Panc1 (cell line): ENCODE data around the gene ZNF549. TPM values are rescaled to one million over a fixed set of nuclear protein-coding genes. Genes with fewer than 3 reads are reported as not detected.

Experiments
- ATAC-seq: fragments of 200-7000 bp; cut with Tn5 transposase; 2 replicates; pipeline ENCODE4 v1.9.1; 2020; ENCODE audit warnings: mild to moderate bottlenecking, moderate library complexity
- BruUV-seq: library from RNA; stranded (reverse); fragments of 400-500 nt; replicated peaks from 2 replicates; lab custom pipeline; 2021; lab: Mats Ljungman, UMichigan
- CTCF ChIA-PET: fragments of 300-600 bp; sonication (Branson Sonifier 250); formaldehyde crosslinking; loops from one replicate; lab custom pipeline; 2022; ENCODE audit warnings: antibody characterized with exemption; lab: Charles Lee
- POLR2A ChIA-PET: fragments of 300-600 bp; sonication (Branson Sonifier 250); formaldehyde crosslinking; loops from one replicate; lab custom pipeline; 2022; ENCODE audit warnings: antibody characterized with exemption; lab: Charles Lee
- DNase-seq: peaks from one replicate; pipeline ENCODE4 v3.0.0-alpha.2; 2010; ENCODE audit warnings: low read depth, low spot score
- H3K27ac ChIP-seq: 2 replicates; pipeline ENCODE4 v1.5.1; 2011; ENCODE audit warnings: mild to moderate bottlenecking, low read length, inconsistent platforms
- H3K27me3 ChIP-seq: fragments of 200-500 bp; sonication (Bioruptor generic); 2 replicates; pipeline ENCODE4 v1.6.0; 2014; ENCODE audit warnings: low read length, inconsistent platforms; ENCODE audit not compliant: control insufficient read depth, insufficient read depth
- H3K36me3 ChIP-seq: fragments of 200-500 bp; sonication (Bioruptor generic); 2 replicates; pipeline ENCODE4 v1.5.1; 2014; ENCODE audit warnings: inconsistent platforms, mild to moderate bottlenecking, low read length, moderate library complexity; ENCODE audit not compliant: control insufficient read depth, insufficient read depth
- H3K4me1 ChIP-seq: 2 replicates; pipeline ENCODE4 v1.5.1; 2011; ENCODE audit warnings: inconsistent platforms, mild to moderate bottlenecking, low read length, moderate library complexity; ENCODE audit not compliant: control insufficient read depth, insufficient read depth
- H3K4me3 ChIP-seq, 2 experiments: 2 replicates each; pipeline ENCODE4 v1.5.1; 2011 to 2012; ENCODE audit warnings: low read depth in 2 of 2, low read length in 2 of 2, mild to moderate bottlenecking in 2 of 2, inconsistent platforms in 1 of 2, moderate library complexity in 1 of 2
- H3K9me3 ChIP-seq: fragments of 200-500 bp; sonication (Bioruptor generic); 2 replicates; pipeline ENCODE4 v1.5.1; 2014; ENCODE audit warnings: low read depth, mild to moderate bottlenecking, inconsistent platforms, low read length, moderate library complexity; ENCODE audit not compliant: control insufficient read depth, insufficient read depth
- CTCF ChIP-seq: fragments of 450-650 bp; IDR thresholded peaks from 2 replicates; pipeline ENCODE4 v1.5.1; 2017; ENCODE audit warnings: mild to moderate bottlenecking
- POLR2AphosphoS5 ChIP-seq: IDR thresholded peaks from 2 replicates; pipeline ENCODE4 v1.6.1; 2012; ENCODE audit warnings: mild to moderate bottlenecking, low read depth, low read length, moderate library complexity
- SIN3A ChIP-seq: IDR thresholded peaks from 2 replicates; pipeline ENCODE4 v1.6.1; 2012; ENCODE audit warnings: low read depth, mild to moderate bottlenecking, low read length, moderate library complexity, borderline replicate concordance; ENCODE audit not compliant: insufficient read depth
- TCF7L2 ChIP-seq: IDR thresholded peaks from 2 replicates; pipeline ENCODE4 v1.6.1; 2011; ENCODE audit warnings: mild to moderate bottlenecking, low read depth, low read length, inconsistent platforms
- in situ Hi-C: cut with HindIII; loops from 2 replicates; pipeline ENCODE4 v1.10.0; 2016; ENCODE audit warnings: low sequenced_read_pairs, low pct_unique_long_range_greater_than_20kb
- intact Hi-C: fragments of 100-400 bp; cut with micrococcal nuclease; formaldehyde crosslinking; loops from one replicate; pipeline ENCODE4 v1.10.0; 2022; ENCODE audit not compliant: unreplicated experiment
- total RNA-seq: library from RNA; stranded (reverse); gene quantifications from one replicate; pipeline ENCODE4 v1.2.1, GENCODE V29; 2021; ENCODE audit not compliant: unreplicated experiment
- TF ChIP-seq, protein P1 (sequence below), 2 experiments: IDR thresholded peaks; 2 replicates each; pipeline ENCODE4 v1.6.1; 2011 to 2012; ENCODE audit warnings: low read depth in 2 of 2, control low read depth in 1 of 2, low read length in 1 of 2, mild to moderate bottlenecking in 1 of 2, moderate library complexity in 1 of 2; ENCODE audit not compliant: insufficient read depth in 1 of 2

The ZNF549 gene
- total RNA-seq, 1 experiment from 2014 or later: not detected

- ATAC-seq (no peak), DNase-seq (no peak)
- ChIA-PET CTCF (interaction anchor here (0.6 kb wide), 1 partner anchor 113 kb away, joined by 3 read pairs; no protein-coding TSS in a partner anchor), POLR2A (interaction anchor here (0.6 kb wide), 1 partner anchor 15 kb away, joined by 3 read pairs; no protein-coding TSS in a partner anchor)
- BruUV-seq: no TSS peak
- Histone ChIP-seq H3K4me3 (no peak overlapping the region), H3K27me3 (no peaks in the 10 kb centered on the region), H3K36me3 (peaks cover 2% of the 10 kb centered on the region; the same call in 1 of the 2 replicates), H3K27ac (no peak overlapping the region), H3K9me3 (peaks cover 75% of the 10 kb centered on the region), H3K4me1 (no peaks in the 10 kb centered on the region)
- TF ChIP-seq SIN3A: no peak
- in situ Hi-C loops (no loop called here), intact Hi-C loops (no loop called here)
Measured at GRCh38 chr19:57511484-57511883, 15.7 kb upstream of the ZNF549 start.

DNA sequence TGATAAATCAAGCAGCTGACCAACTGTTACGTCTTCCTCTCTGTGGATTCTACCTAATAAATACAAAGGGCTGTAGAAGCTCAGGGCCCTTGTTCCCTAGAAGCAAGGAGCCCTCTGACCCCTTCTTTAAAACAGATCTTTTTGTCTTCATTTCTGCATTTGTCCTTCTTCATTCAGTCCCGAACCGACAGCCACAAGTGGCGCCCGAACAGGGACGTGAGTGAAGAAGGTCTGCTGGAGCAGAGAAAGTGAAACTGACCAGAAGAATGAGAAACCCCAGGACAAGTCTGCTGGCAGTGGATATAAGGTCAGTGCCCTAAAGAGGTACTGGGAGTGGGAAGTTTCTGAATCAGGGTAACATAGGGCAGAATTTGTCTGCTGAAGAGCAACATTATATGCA lies 14.3 kb upstream of the ZNF549 start:
- no peak for DNase-seq
- in situ Hi-C loops: no loop called here
- ChIA-PET CTCF (no interaction called here), POLR2A (no interaction called here)
- no peaks in the 10 kb centered on the region for H3K4me1 ChIP-seq
- no peak overlapping the region for H3K4me3 ChIP-seq
- intact Hi-C loops: no loop called here
- ATAC-seq: no peak
- no peaks in the 10 kb centered on the region for H3K36me3 ChIP-seq
- BruUV-seq: no TSS peak
- TF ChIP-seq TCF7L2 (no peak), POLR2AphosphoS5 (no peak), CTCF (no peak), SIN3A (no peak)
- TF ChIP-seq, protein P1, sequence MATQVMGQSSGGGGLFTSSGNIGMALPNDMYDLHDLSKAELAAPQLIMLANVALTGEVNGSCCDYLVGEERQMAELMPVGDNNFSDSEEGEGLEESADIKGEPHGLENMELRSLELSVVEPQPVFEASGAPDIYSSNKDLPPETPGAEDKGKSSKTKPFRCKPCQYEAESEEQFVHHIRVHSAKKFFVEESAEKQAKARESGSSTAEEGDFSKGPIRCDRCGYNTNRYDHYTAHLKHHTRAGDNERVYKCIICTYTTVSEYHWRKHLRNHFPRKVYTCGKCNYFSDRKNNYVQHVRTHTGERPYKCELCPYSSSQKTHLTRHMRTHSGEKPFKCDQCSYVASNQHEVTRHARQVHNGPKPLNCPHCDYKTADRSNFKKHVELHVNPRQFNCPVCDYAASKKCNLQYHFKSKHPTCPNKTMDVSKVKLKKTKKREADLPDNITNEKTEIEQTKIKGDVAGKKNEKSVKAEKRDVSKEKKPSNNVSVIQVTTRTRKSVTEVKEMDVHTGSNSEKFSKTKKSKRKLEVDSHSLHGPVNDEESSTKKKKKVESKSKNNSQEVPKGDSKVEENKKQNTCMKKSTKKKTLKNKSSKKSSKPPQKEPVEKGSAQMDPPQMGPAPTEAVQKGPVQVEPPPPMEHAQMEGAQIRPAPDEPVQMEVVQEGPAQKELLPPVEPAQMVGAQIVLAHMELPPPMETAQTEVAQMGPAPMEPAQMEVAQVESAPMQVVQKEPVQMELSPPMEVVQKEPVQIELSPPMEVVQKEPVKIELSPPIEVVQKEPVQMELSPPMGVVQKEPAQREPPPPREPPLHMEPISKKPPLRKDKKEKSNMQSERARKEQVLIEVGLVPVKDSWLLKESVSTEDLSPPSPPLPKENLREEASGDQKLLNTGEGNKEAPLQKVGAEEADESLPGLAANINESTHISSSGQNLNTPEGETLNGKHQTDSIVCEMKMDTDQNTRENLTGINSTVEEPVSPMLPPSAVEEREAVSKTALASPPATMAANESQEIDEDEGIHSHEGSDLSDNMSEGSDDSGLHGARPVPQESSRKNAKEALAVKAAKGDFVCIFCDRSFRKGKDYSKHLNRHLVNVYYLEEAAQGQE (IDR thresholded peaks at IDR 0.05; ENCODE audit: insufficient read depth in 1 of 2, low read depth in 2 of 2, low read length in 1 of 2): no peak
- peaks cover 66% of the 10 kb centered on the region for H3K9me3 ChIP-seq
- H3K27me3 ChIP-seq: no peaks in the 10 kb centered on the region
- H3K27ac ChIP-seq: no peak overlapping the region

GRCh38 chr19:57515255-57515654 lies 11.9 kb upstream of the ZNF549 start:
- in situ Hi-C loops: no loop called here
- ATAC-seq: no peak

More at GRCh38 chr19:57515255-57515654, 11.9 kb upstream of the ZNF549 start:
- TF ChIP-seq CTCF (no peak), POLR2AphosphoS5 (no peak), SIN3A (no peak), TCF7L2 (no peak)
- TF ChIP-seq, protein P1 (IDR thresholded peaks at IDR 0.05; ENCODE audit: insufficient read depth in 1 of 2, low read depth in 2 of 2, low read length in 1 of 2): no peak
- H3K9me3 ChIP-seq: peaks cover 48% of the 10 kb centered on the region
- H3K4me3 ChIP-seq: no peak overlapping the region
- H3K27ac ChIP-seq: no peak overlapping the region
- H3K4me1 ChIP-seq: no peaks in the 10 kb centered on the region
- no peaks in the 10 kb centered on the region for H3K36me3 ChIP-seq
- ChIA-PET CTCF (no interaction called here), POLR2A (no interaction called here)
- no TSS peak for BruUV-seq
- intact Hi-C loops: no loop called here
- no peak for DNase-seq
- H3K27me3 ChIP-seq: no peaks in the 10 kb centered on the region
